Neuron (in vitro differentiated cells): Measurements from ENCODE around the gene SRP72.

ENCODE experiments used
- H2AFZ ChIP-seq: one replicate; pipeline ENCODE4 v1.6.1; 2013; ENCODE audit warnings: low read depth, mild to moderate bottlenecking, inconsistent platforms, low read length, moderate library complexity
- H3K27me3 ChIP-seq: one replicate; pipeline ENCODE4 v1.6.1; 2013; ENCODE audit warnings: low read length; ENCODE audit not compliant: insufficient read depth
- H3K36me3 ChIP-seq: one replicate; pipeline ENCODE4 v1.6.1; 2013; ENCODE audit warnings: low read length; ENCODE audit not compliant: insufficient read depth
- H3K4me1 ChIP-seq: one replicate; pipeline ENCODE4 v1.6.1; 2013; ENCODE audit warnings: low read length; ENCODE audit not compliant: insufficient read depth
- H3K4me3 ChIP-seq: 2 replicates; pipeline ENCODE4 v1.5.1; 2013; ENCODE audit warnings: mild to moderate bottlenecking, low read length, moderate library complexity
- H3K9me3 ChIP-seq: one replicate; pipeline ENCODE4 v1.6.1; 2013; ENCODE audit warnings: low read length

The SRP72 gene

DNA sequence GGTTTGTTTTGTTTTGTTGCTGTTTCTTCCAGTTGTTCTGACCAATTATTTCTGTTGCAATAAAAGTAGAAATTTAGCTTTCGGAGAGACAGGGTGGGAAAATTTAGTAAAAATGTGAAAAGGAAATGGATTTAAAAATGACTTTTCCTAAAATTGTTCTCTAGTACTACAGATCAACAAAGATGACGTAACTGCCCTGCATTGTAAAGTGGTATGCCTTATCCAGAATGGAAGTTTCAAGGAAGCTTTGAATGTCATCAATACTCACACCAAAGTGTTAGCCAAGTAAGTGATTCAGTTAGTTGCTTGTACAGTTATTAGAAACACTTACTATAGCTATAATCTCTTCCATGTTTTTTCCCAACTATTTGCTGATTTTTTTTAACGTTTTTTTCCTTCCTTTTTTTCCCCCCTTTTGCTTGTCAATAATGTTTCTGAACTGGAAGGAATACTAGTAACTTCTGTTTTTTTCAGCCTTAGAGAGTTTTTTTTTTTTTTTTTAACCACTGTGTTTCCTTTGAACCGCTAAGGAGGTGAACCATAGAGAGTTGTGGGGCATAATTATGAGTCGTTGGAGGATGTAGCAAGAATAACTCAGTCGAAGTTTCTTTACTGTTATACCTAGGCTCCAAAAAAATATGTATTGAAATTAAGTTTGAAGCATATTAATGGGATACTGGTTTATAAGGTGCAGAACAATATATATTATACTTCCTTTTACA is 2.2 kb downstream of the SRP72 start:
- peak overlapping the region; percentile 66 for H3K4me3 ChIP-seq
- no peaks in the 10 kb centered on the region for H3K27me3 ChIP-seq
- no peaks in the 10 kb centered on the region for H3K9me3 ChIP-seq
- no peak overlapping the region for H2AFZ ChIP-seq
- H3K36me3 ChIP-seq: peaks cover 50% of the 10 kb centered on the region
- peaks cover 32% of the 10 kb centered on the region for H3K4me1 ChIP-seq

DNA sequence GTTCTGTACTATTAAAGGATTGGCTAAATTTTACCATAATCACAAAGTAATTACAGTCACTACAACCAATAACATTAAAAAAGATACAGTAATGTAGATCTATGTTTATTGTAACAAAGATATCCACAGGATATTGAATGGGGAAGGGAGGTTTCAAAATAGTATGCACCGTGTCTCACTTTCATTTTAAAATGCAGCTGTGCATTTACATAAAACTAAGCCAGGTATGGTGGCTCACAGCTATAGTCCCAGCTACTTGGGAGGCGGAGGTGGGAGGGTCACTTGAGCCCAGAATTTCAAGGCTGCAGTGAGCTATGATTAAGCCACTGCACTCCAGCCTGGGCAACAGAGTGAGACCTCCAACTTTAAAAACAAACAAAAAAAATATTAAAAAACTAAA is 8.5 kb downstream of the SRP72 start:
- Histone ChIP-seq H2AFZ (no peak overlapping the region), H3K4me1 (no peaks in the 10 kb centered on the region), H3K4me3 (no peak overlapping the region), H3K27me3 (no peaks in the 10 kb centered on the region), H3K9me3 (no peaks in the 10 kb centered on the region), H3K36me3 (peaks cover 88% of the 10 kb centered on the region)

DNA sequence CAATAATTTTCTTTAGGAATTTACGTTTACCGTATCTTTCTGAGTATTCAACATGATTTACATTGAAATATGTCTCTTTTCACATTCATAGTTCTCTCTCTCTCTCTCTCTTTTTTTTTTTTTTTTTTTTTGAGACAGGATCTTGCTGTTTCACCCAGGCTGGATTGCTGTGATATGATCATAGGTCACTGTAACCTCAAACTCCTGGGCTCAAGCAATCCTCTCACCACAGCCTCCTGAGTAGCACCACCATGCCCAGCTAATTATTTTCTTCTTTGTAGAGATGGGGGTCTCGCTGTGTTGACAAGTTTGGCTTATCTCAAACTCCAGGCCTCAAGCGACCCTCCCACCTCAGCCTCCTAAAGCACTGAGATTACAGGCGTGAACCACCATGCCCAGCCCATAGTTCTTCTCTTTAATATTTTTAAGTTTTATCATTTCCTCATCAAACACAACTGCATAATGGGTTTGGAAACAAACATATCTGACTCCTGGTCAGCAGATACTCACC is 9.8 kb downstream of the SRP72 start:
- Histone ChIP-seq H3K36me3 (peaks cover 88% of the 10 kb centered on the region), H2AFZ (no peak overlapping the region), H3K27me3 (no peaks in the 10 kb centered on the region), H3K4me1 (no peaks in the 10 kb centered on the region), H3K4me3 (no peak overlapping the region), H3K9me3 (no peaks in the 10 kb centered on the region)

DNA sequence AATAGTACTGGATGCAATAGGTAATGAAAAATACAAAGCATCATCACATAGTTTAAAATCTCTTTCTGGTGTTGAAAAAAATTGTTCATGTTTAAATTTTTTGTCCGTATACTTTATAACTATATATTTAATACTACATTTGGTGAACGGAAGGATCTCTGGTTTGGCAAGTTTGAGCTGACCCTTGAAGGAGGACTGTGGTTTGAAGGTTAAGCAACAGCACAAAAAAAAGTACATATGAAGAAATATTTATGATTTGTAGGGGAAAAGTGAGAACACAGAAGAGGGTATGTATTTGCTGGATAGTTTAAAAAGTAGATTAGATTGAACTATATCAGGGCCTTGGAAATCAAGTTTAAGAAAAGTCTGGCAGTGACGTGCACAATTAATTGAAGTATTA is 13.3 kb downstream of the SRP72 start:
- Histone ChIP-seq H3K9me3 (no peaks in the 10 kb centered on the region), H3K4me3 (no peak overlapping the region), H3K4me1 (no peaks in the 10 kb centered on the region), H3K36me3 (peaks cover 82% of the 10 kb centered on the region), H3K27me3 (no peaks in the 10 kb centered on the region), H2AFZ (no peak overlapping the region)

DNA sequence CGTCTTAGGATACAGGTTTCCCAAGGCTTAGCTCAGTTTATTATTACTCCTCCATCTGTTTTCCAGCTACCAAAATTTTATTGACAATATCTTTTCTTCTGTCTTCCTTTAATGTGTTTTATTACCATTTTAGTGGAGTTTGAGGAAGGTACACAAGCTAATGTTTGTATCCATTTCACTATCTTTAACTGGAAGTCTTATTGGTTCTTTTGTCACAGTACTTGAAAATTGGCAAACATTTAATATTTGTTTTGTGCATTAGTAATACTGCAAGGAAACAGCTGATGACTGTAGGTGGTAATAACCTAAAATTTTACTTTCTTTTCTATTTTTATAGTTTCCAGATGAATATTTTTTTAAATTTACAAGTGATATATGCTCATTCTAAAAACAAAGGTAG is 28.8 kb downstream of the SRP72 start:
- Histone ChIP-seq H2AFZ (no peak overlapping the region), H3K36me3 (peaks cover 64% of the 10 kb centered on the region), H3K9me3 (no peaks in the 10 kb centered on the region), H3K4me3 (no peak overlapping the region), H3K27me3 (no peaks in the 10 kb centered on the region), H3K4me1 (no peaks in the 10 kb centered on the region)

DNA sequence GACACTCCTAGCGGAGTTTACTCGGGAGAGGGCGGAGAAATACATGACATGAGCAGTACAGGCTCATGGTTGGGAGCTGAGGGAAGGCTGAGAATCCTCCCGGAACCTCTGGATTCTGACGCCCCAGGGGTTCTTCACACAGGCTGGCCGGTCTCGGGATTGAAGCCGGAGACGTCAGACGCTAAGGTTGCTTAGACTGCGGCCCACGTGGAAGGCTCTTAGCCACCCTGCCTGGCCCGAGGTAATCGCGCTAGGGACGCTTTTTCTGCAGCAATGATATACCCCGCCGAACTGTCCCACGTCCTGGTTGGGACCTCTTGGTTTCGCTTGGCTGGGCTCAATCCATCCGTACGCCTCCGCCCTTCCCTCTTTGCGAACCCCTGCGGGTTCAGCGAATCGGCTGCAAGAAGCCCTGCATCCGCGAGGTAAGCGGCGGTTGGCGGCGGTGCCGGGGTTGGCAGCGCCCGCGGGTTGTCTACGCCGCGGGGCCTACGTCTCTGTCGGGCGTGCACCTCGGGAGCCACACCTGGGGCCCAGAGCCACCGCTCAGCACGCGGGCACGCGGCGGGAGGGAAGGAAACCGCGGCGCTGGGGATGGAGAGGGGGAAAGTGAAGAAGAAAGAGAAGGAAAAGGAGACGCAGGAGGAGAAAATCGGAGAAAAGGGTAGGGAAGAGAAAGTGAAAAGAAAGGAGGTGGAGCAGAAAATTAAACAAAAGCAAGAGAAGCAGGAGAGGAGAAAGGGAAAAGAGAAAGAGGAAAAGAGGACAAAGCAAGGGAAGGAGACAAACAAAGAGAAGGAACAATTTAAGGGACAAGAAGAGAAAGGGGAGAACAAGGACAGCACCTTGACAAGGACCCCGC is 38.1 kb downstream of the SRP72 start, which contains the start of gene ARL9:
Gene ARL9, plus strand, starts transcription at position 523 of the 862 bp plus-strand sequence. Its CDS starts 72 bp downstream, at position 595.
- no peaks in the 10 kb centered on the region for H3K4me1 ChIP-seq
- no peaks in the 10 kb centered on the region for H3K27me3 ChIP-seq
- H2AFZ ChIP-seq: no peak within 1 kb of the TSS
- no peak within 1 kb of the TSS for H3K4me3 ChIP-seq
- peaks cover 4% of the 10 kb centered on the region for H3K9me3 ChIP-seq
- H3K36me3 ChIP-seq: peaks cover 28% of the 10 kb centered on the region

DNA sequence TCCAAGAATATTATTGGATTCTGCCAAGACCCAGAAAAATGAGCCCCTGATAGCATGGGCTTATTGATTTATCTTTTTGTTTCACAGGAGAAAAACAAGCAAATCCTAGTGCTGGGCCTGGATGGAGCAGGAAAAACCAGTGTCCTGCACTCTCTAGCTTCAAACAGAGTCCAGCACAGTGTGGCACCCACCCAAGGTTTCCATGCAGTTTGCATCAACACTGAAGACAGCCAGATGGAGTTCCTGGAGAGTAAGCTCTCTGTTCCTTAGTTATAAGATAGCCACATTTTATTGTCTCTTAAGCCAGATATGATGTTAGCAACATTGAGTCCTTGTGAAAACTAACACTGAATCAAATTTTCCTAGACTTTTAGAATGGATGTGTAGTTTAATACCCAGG is 43.7 kb downstream of the SRP72 start:
- H3K27me3 ChIP-seq: no peaks in the 10 kb centered on the region
- H3K4me3 ChIP-seq: no peak overlapping the region
- no peak overlapping the region for H2AFZ ChIP-seq
- H3K9me3 ChIP-seq: no peaks in the 10 kb centered on the region
- H3K36me3 ChIP-seq: no peaks in the 10 kb centered on the region
- no peaks in the 10 kb centered on the region for H3K4me1 ChIP-seq

DNA sequence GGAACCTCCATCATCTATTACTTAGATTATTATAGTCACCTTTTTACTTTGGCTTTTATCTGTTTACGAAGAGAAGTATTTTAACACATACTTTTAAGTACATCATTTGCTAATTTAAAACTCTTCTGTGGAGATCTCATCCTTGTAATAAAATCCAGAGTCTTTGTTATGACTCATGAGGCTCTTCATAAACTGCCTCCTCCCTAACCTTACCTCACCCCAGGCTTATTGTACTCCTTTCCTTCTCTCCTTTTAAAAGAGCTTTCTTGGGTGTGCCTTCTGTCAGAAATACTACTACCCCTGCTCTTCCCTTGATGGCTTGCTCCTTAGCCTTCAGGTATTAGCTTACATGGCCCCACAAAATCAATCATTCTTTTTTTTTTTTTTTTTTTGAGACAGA is 44.7 kb downstream of the SRP72 start:
- no peaks in the 10 kb centered on the region for H3K4me1 ChIP-seq
- no peaks in the 10 kb centered on the region for H3K27me3 ChIP-seq
- H3K36me3 ChIP-seq: no peaks in the 10 kb centered on the region
- H3K4me3 ChIP-seq: no peak overlapping the region
- no peak overlapping the region for H2AFZ ChIP-seq
- no peaks in the 10 kb centered on the region for H3K9me3 ChIP-seq

DNA sequence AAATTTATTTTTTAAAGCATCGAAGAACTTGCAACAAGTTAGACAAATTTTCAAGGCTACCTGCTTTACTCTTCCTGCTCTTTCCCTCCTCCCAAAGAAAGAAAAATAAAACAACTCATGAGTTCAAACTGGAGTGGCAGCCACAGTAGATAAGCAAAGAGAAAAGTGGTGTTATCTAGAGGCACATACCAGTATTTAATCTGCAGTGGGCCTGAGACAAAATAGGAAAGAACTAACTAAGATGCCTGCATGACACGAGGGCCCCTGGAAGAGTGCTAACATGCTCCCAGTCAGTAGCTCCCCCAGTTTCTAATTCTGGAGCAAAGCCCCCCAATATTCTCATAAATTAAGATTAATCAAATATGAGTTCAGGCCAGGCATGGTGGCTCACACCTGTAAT is 46.1 kb downstream of the SRP72 start:
- Histone ChIP-seq H3K27me3 (peaks cover 3% of the 10 kb centered on the region), H2AFZ (no peak overlapping the region), H3K9me3 (no peaks in the 10 kb centered on the region), H3K36me3 (no peaks in the 10 kb centered on the region), H3K4me1 (no peaks in the 10 kb centered on the region), H3K4me3 (no peak overlapping the region)

DNA sequence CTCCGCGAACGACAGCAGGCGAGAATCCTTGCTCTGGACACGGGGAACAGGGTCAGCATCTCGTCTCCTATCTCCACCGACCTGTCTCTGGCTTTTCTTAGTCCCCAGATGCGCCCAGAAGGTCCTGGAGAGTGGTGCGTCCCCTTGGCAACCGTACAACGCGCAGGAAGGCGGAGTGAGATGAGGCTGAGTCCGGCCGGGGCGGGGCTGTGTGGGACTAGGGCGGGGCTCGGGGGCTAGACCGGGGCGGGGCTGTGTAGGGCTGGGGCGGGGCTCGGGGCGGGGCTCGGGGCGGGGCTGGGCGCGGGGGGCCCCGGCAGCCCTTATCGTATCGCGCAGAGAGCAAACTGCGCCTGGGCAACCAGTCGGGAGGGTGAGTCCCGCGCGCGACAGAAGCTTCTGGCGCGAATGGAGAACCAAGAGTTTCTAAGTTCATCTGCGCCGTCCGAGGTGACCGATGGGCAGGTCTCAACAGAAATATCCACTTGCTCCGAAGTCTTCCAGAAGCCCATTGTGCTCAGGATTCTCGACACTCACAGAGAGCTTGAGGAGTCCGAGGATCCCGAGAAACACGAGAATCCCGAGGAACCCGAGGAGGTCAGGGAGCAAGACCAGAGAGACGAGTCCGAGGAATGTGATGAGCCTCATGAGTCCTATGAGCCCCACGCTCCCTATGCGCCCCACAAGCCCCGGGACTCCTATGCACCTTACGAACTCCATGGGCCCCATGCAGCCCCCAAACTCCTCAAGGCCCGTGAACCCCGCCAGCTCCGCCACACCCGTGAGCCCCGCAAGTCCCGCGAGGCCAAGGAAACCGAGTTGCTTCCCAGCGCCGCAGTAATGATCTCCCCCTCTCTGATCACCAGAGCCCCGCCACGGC is 63.1 kb downstream of the SRP72 start:
- H3K4me1 ChIP-seq: peaks cover 10% of the 10 kb centered on the region
- H3K27me3 ChIP-seq: peaks cover 16% of the 10 kb centered on the region
- H2AFZ ChIP-seq: peak overlapping the region; percentile 83

DNA sequence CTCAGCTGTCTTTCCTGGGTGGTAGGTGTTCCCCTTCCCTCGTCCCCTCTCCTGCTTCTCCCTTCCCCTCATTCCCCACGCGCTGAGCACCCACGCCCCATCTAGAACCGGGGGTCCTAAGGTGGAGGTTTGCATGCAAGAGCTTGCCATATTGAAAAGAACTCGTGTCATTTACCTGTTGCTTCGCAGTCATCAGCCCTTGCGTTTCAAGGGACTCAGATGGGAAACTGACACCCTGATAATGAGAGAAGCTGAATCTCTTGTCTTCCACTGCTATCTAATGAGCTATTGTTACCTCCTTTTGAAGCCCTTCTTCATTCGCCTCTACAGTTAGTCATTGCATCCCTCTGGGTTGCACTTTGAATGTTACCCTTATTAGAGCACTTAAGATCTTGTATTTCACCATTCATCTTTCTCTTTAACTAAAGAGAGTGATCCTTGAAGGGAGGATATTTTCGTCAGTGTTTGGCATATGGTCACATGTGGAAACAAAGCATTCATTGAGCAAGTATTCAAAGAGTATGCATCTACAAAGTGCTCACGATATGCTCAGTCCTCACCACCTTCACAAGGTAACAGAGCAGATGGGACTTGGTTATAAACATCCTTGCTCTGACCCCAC is 63.8 kb downstream of the SRP72 start:
- no peaks in the 10 kb centered on the region for H3K9me3 ChIP-seq
- peak overlapping the region; percentile 66 for H3K4me3 ChIP-seq
- H3K27me3 ChIP-seq: peaks cover 16% of the 10 kb centered on the region

More for the DNA sequence above, 63.1 kb downstream of the SRP72 start:
- Histone ChIP-seq H3K36me3 (no peaks in the 10 kb centered on the region), H3K9me3 (no peaks in the 10 kb centered on the region), H3K4me3 (peak overlapping the region; percentile 66)

DNA sequence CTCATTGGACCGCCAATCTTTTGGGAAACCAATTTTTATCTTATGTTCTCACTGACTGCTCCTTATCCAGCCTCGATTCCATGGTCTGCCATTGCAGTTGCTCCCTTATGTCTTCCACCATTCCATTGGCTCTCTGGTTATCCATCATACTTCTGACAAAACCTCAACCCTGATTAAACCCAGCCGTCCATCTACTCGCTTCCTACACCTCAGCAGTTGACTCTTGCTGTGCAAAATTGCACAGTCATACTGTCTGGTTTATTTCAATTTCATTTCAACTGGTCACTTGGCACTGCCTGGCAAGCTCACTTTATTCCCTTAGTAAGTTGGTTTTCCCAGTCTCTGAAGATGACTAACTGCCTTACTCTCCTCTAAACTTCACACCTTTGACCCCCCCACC is 64.4 kb downstream of the SRP72 start:
- H3K9me3 ChIP-seq: no peaks in the 10 kb centered on the region

More for the DNA sequence above, 63.8 kb downstream of the SRP72 start:
- Histone ChIP-seq H3K4me1 (peaks cover 10% of the 10 kb centered on the region), H2AFZ (peak overlapping the region; percentile 83), H3K36me3 (no peaks in the 10 kb centered on the region)

More for the DNA sequence above, 64.4 kb downstream of the SRP72 start:
- peaks cover 13% of the 10 kb centered on the region for H3K27me3 ChIP-seq
- no peaks in the 10 kb centered on the region for H3K36me3 ChIP-seq
- H3K4me1 ChIP-seq: peaks cover 10% of the 10 kb centered on the region
- H2AFZ ChIP-seq: no peak overlapping the region
- no peak overlapping the region for H3K4me3 ChIP-seq
